Measurements from ENCODE around the gene HTR6.

GRCh38 chr1:19696820-19697219 is 32.1 kb downstream of the HTR6 start:
- TF ChIP-seq EZH2 (IDR thresholded peaks at IDR 0.05; ENCODE audit: insufficient read depth, poor library complexity, severe bottlenecking) (no peak), EZH2phosphoT487 (IDR thresholded peaks at IDR 0.05; ENCODE audit: insufficient read depth, low read depth) (no peak)
